HS-27A (cell line): Measurements from ENCODE around the gene CPNE7.

Experiments
- DNase-seq: peaks from one replicate; pipeline ENCODE4 v3.0.0-alpha.2; 2012; ENCODE audit warnings: low read depth, missing footprints

CPNE7 gene

GRCh38 chr16:89575247-89576152, at the start of gene CPNE7:
TSS of gene CPNE7 (plus strand) at chr16:89575758. CDS start at chr16:89575898, 140 bp downstream.
- no peak for DNase-seq

GRCh38 chr16:89529097-89529496, 46.5 kb upstream of the CPNE7 start:
- DNase-seq: no peak

GRCh38 chr16:89530401-89531381, 44.9 kb upstream of the CPNE7 start:
- no peak for DNase-seq

- DNase-seq: no peak
Measured at GRCh38 chr16:89531821-89532526, 43.6 kb upstream of the CPNE7 start.

- no peak for DNase-seq
Measured at GRCh38 chr16:89534252-89534756, 41.3 kb upstream of the CPNE7 start.

- DNase-seq: no peak
Measured at GRCh38 chr16:89536371-89536770, 39.2 kb upstream of the CPNE7 start.

- DNase-seq: no peak
Measured at GRCh38 chr16:89536886-89537548, 38.5 kb upstream of the CPNE7 start.

- DNase-seq: no peak
Measured at GRCh38 chr16:89537549-89537925, 38.0 kb upstream of the CPNE7 start.

- DNase-seq: no peak
Measured at GRCh38 chr16:89538286-89538685, 37.3 kb upstream of the CPNE7 start.

- DNase-seq: no peak
Measured at GRCh38 chr16:89540557-89540956, 35.0 kb upstream of the CPNE7 start.

- DNase-seq: no peak
Measured at GRCh38 chr16:89541792-89542191, 33.8 kb upstream of the CPNE7 start.

- no peak for DNase-seq
Measured at GRCh38 chr16:89544113-89544512, 31.4 kb upstream of the CPNE7 start.

- no peak for DNase-seq
Measured at GRCh38 chr16:89544713-89545043, 30.9 kb upstream of the CPNE7 start.

- DNase-seq: no peak
Measured at GRCh38 chr16:89545044-89545830, 30.3 kb upstream of the CPNE7 start.

- no peak for DNase-seq
Measured at GRCh38 chr16:89545831-89546574, 29.6 kb upstream of the CPNE7 start.

GRCh38 chr16:89546781-89547180, 28.8 kb upstream of the CPNE7 start:
- DNase-seq: no peak

GRCh38 chr16:89547291-89547690, 28.3 kb upstream of the CPNE7 start:
- no peak for DNase-seq

- no peak for DNase-seq
Measured at GRCh38 chr16:89547860-89548259, 27.7 kb upstream of the CPNE7 start.

- DNase-seq: no peak
Measured at GRCh38 chr16:89548344-89549006, 27.1 kb upstream of the CPNE7 start.
